ENCODE data around the gene DOCK2. TPM values are rescaled to one million over a fixed set of nuclear protein-coding genes. Genes with fewer than 3 reads are reported as not detected.

Gene DOCK2
- total RNA-seq, 2 experiments from 2014 or later, result 161 to 205 TPM

DNA sequence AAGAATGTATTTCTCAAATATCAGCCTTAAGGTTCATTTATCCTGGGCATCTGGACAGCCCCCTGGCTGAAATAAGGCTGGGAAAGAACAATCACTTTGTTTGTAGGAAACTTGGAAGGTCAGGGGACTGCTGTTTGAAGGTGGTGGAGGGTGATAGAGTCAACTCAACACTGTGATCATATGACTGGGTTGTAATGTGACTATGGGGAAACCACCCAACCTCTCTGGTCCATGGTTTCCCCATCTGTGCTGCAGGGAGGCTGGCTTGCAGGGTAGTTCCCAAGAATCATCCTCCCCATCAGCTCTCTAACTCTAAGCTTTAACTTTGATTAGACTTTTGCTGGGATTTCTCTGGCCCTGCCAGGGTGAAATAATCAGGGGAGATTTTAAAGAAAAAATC, 333.3 kb downstream of the DOCK2 start:
- Histone ChIP-seq H3K4me3 (ENCODE audit: low read depth, low read length, poor library complexity, severe bottlenecking) (no peak overlapping the region), H2AFZ (ENCODE audit: low read length) (no peak overlapping the region), H4K20me1 (ENCODE audit: insufficient read depth, low read length) (no peaks in the 10 kb centered on the region), H3K27ac (ENCODE audit: low read depth, low read length, poor library complexity, severe bottlenecking) (no peak overlapping the region), H3K9me2 (ENCODE audit: insufficient read depth, low read length) (no peaks in the 10 kb centered on the region), H3K4me2 (ENCODE audit: low read length) (no peak overlapping the region), H3K79me2 (ENCODE audit: insufficient read depth, low read depth, low read length) (no peaks in the 10 kb centered on the region), H3K36me3 (ENCODE audit: insufficient read depth, low read length) (no peaks in the 10 kb centered on the region; the same call in none of the 2 replicates), H3K4me1 (ENCODE audit: insufficient read depth, low read length, poor library complexity, severe bottlenecking) (no peaks in the 10 kb centered on the region), H3K9me3 (ENCODE audit: low read length) (no peaks in the 10 kb centered on the region)
- no peak for DNase-seq (ENCODE audit: low spot score)
- ChIA-PET CTCF (ENCODE audit: unreplicated experiment) (no interaction called here), POLR2A (no interaction called here)
- intact Hi-C loops (cut with micrococcal nuclease; ENCODE audit: unreplicated experiment), result no loop called here
- no peak for TF ChIP-seq CTCF (conservative IDR thresholded peaks at IDR 0.05; ENCODE audit: low read length)
- TF ChIP-seq EZH2phosphoT487 (IDR thresholded peaks at IDR 0.05; ENCODE audit: borderline replicate concordance, low read depth, low read length), result no peak
- no TSS peak for BruUV-seq (replicated peaks)

DNA sequence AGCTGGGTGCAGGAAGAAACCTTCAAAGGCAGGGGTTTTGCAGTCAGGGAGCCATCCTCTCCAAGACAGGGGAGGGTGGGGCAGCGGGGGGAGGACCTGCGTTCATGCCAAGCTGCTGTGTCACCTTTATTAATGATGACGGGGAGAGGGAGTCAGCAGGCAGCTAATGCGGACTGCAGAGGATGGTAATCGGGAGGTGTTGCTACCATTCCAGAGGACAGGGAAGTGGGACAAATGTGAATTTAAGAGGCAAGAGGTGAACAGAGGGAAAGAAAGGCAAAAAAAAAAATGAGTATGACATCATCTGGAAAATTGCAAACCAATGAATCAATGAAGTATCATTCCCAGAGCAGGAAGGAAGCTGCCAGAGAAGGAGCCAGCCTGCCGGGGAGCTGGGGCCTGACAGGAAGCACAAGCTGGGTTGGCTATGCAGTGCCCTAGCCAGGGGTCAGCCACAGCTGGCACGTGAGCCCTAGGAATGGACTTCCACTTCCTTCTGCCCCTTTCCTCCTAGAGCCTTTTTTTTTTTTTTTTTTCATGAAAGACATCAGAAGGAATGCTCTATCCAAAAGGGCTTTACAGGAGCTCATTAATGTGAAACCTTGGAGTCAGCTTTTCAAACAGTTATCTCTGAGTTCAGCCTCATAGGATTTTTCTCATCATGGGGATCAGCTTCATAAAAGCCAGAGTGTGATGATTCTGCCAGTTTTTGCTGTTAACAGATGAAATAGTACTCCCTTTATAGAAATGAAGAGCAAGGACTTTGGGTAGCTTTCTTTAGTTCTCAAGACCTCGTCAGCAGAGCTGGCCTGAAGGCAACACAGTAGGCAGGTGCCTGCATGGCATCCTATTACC, 334.1 kb downstream of the DOCK2 start:
- H3K9me3 ChIP-seq (ENCODE audit: low read length), result no peaks in the 10 kb centered on the region
- no TSS peak for BruUV-seq (replicated peaks)
- H3K27ac ChIP-seq (ENCODE audit: low read depth, low read length, poor library complexity, severe bottlenecking), result no peak overlapping the region
- no peak for TF ChIP-seq EZH2phosphoT487 (IDR thresholded peaks at IDR 0.05; ENCODE audit: borderline replicate concordance, low read depth, low read length)
- TF ChIP-seq CTCF (conservative IDR thresholded peaks at IDR 0.05; ENCODE audit: low read length), result no peak
- no peak overlapping the region for H2AFZ ChIP-seq (ENCODE audit: low read length)
- H3K79me2 ChIP-seq (ENCODE audit: insufficient read depth, low read depth, low read length), result no peaks in the 10 kb centered on the region
- H4K20me1 ChIP-seq (ENCODE audit: insufficient read depth, low read length), result no peaks in the 10 kb centered on the region
- ChIA-PET POLR2A (interaction anchor here (0.6 to 0.7 kb wide), 2 partner anchors 16 to 149 kb away, joined by 3 to 4 read pairs; no protein-coding TSS in a partner anchor), CTCF (ENCODE audit: unreplicated experiment) (no interaction called here)
- intact Hi-C loops (cut with micrococcal nuclease; ENCODE audit: unreplicated experiment), result no loop called here
- no peak for DNase-seq (ENCODE audit: low spot score)
- H3K4me2 ChIP-seq (ENCODE audit: low read length), result no peak overlapping the region
- no peak overlapping the region for H3K4me3 ChIP-seq (ENCODE audit: low read depth, low read length, poor library complexity, severe bottlenecking)
- no peaks in the 10 kb centered on the region for H3K9me2 ChIP-seq (ENCODE audit: insufficient read depth, low read length)
- no peaks in the 10 kb centered on the region; the same call in none of the 2 replicates for H3K36me3 ChIP-seq (ENCODE audit: insufficient read depth, low read length)
- no peaks in the 10 kb centered on the region for H3K4me1 ChIP-seq (ENCODE audit: insufficient read depth, low read length, poor library complexity, severe bottlenecking)

- intact Hi-C loops (cut with micrococcal nuclease; ENCODE audit: unreplicated experiment), result no loop called here
- Histone ChIP-seq H3K79me2 (ENCODE audit: insufficient read depth, low read depth, low read length) (no peaks in the 10 kb centered on the region), H3K4me3 (ENCODE audit: low read depth, low read length, poor library complexity, severe bottlenecking) (no peak overlapping the region), H4K20me1 (ENCODE audit: insufficient read depth, low read length) (no peaks in the 10 kb centered on the region), H3K4me1 (ENCODE audit: insufficient read depth, low read length, poor library complexity, severe bottlenecking) (no peaks in the 10 kb centered on the region), H3K4me2 (ENCODE audit: low read length) (no peak overlapping the region), H3K9me3 (ENCODE audit: low read length) (no peaks in the 10 kb centered on the region), H3K27ac (ENCODE audit: low read depth, low read length, poor library complexity, severe bottlenecking) (no peak overlapping the region), H3K9me2 (ENCODE audit: insufficient read depth, low read length) (no peaks in the 10 kb centered on the region), H2AFZ (ENCODE audit: low read length) (no peak overlapping the region), H3K36me3 (ENCODE audit: insufficient read depth, low read length) (no peaks in the 10 kb centered on the region; the same call in 1 of the 2 replicates)
- TF ChIP-seq CTCF (conservative IDR thresholded peaks at IDR 0.05; ENCODE audit: low read length), result no peak
- TF ChIP-seq EZH2phosphoT487 (IDR thresholded peaks at IDR 0.05; ENCODE audit: borderline replicate concordance, low read depth, low read length), result no peak
- ChIA-PET POLR2A (interaction anchor here (0.7 kb wide), 1 partner anchor 149 kb away, joined by 4 read pairs; no protein-coding TSS in a partner anchor), CTCF (ENCODE audit: unreplicated experiment) (no interaction called here)
- no peak for DNase-seq (ENCODE audit: low spot score)
- BruUV-seq (replicated peaks), result no TSS peak
Measured at GRCh38 chr5:169971780-169972179, 334.7 kb downstream of the DOCK2 start.

All from OCI-LY7 (cell line).